Measurements from ENCODE around the gene PSD2. TPM values are rescaled to one million over a fixed set of nuclear protein-coding genes. Genes with fewer than 3 reads are reported as not detected.

Gene PSD2
- total RNA-seq, 1 experiment from 2014 or later: not detected

GRCh38 chr5:139770722-139771121 lies 24.9 kb upstream of the PSD2 start:
- intact Hi-C loops (cut with micrococcal nuclease; ENCODE audit: unreplicated experiment): no loop called here

GRCh38 chr5:139772089-139772791 lies 23.4 kb upstream of the PSD2 start:
- no TSS peak for BruUV-seq (replicated peaks)
- DNase-seq: no peak
- Mint-ChIP-seq H3K4me3 (ENCODE audit: low read depth, unreplicated experiment) (no peak overlapping the region), H3K27me3 (ENCODE audit: unreplicated experiment) (peaks cover 56% of the 10 kb centered on the region), H3K36me3 (ENCODE audit: insufficient read depth, unreplicated experiment) (no peaks in the 10 kb centered on the region), H3K27ac (ENCODE audit: unreplicated experiment) (no peak overlapping the region), H3K9me3 (ENCODE audit: low read depth, unreplicated experiment) (no peaks in the 10 kb centered on the region), H3K4me1 (ENCODE audit: low read depth, unreplicated experiment) (peaks cover 12% of the 10 kb centered on the region)
- intact Hi-C loops (cut with micrococcal nuclease; ENCODE audit: unreplicated experiment): no loop called here
- CTCF ChIA-PET: interaction anchor here (0.5 kb wide), 1 partner anchor 634 kb away, joined by 3 read pairs; no protein-coding TSS in a partner anchor
- no peak for TF ChIP-seq CTCF (IDR thresholded peaks at IDR 0.05; ENCODE audit: unreplicated experiment)

More at GRCh38 chr5:139770722-139771121, 24.9 kb upstream of the PSD2 start:
- no TSS peak for BruUV-seq (replicated peaks)
- no peak for DNase-seq
- Mint-ChIP-seq H3K27me3 (ENCODE audit: unreplicated experiment) (peaks cover 40% of the 10 kb centered on the region), H3K4me1 (ENCODE audit: low read depth, unreplicated experiment) (peaks cover 12% of the 10 kb centered on the region), H3K36me3 (ENCODE audit: insufficient read depth, unreplicated experiment) (peaks cover 4% of the 10 kb centered on the region), H3K9me3 (ENCODE audit: low read depth, unreplicated experiment) (no peaks in the 10 kb centered on the region), H3K27ac (ENCODE audit: unreplicated experiment) (no peak overlapping the region), H3K4me3 (ENCODE audit: low read depth, unreplicated experiment) (no peak overlapping the region)
- no peak for TF ChIP-seq CTCF (IDR thresholded peaks at IDR 0.05; ENCODE audit: unreplicated experiment)
- CTCF ChIA-PET: interaction anchor here (1.4 kb wide), 1 partner anchor 123 kb away, joined by 4 read pairs; the partner anchor contains the start of gene CXXC5

- BruUV-seq (replicated peaks): no TSS peak
- no peak for DNase-seq
- no peak for TF ChIP-seq CTCF (IDR thresholded peaks at IDR 0.05; ENCODE audit: unreplicated experiment)
- Mint-ChIP-seq H3K36me3 (ENCODE audit: insufficient read depth, unreplicated experiment) (no peaks in the 10 kb centered on the region), H3K4me1 (ENCODE audit: low read depth, unreplicated experiment) (peaks cover 12% of the 10 kb centered on the region), H3K4me3 (ENCODE audit: low read depth, unreplicated experiment) (no peak overlapping the region), H3K27me3 (ENCODE audit: unreplicated experiment) (peaks cover 64% of the 10 kb centered on the region), H3K27ac (ENCODE audit: unreplicated experiment) (no peak overlapping the region), H3K9me3 (ENCODE audit: low read depth, unreplicated experiment) (no peaks in the 10 kb centered on the region)
- intact Hi-C loops (cut with micrococcal nuclease; ENCODE audit: unreplicated experiment): no loop called here
- CTCF ChIA-PET: interaction anchor here (0.6 kb wide), 1 partner anchor 385 kb away, joined by 3 read pairs; no protein-coding TSS in a partner anchor
These were observed 22.5 kb upstream of the PSD2 start for GRCh38 chr5:139772927-139773690.

- no peak overlapping the region for H3K4me3 Mint-ChIP-seq (ENCODE audit: low read depth, unreplicated experiment)
- CTCF ChIA-PET: interaction anchor here (0.9 to 1.5 kb wide), 12 partner anchors 8 to 194 kb away, joined by 3 to 11 read pairs (median 4); no protein-coding TSS in a partner anchor
- peaks cover 84% of the 10 kb centered on the region for H3K27me3 Mint-ChIP-seq (ENCODE audit: unreplicated experiment)
- no peaks in the 10 kb centered on the region for H3K36me3 Mint-ChIP-seq (ENCODE audit: insufficient read depth, unreplicated experiment)
- intact Hi-C loops (cut with micrococcal nuclease; ENCODE audit: unreplicated experiment): no loop called here
- H3K27ac Mint-ChIP-seq (ENCODE audit: unreplicated experiment): no peak overlapping the region
- no TSS peak for BruUV-seq (replicated peaks)
- H3K4me1 Mint-ChIP-seq (ENCODE audit: low read depth, unreplicated experiment): no peaks in the 10 kb centered on the region
- DNase-seq: peak; percentile 92
- no peaks in the 10 kb centered on the region for H3K9me3 Mint-ChIP-seq (ENCODE audit: low read depth, unreplicated experiment)
- TF ChIP-seq CTCF (IDR thresholded peaks at IDR 0.05; ENCODE audit: unreplicated experiment): peak; percentile 97
These were observed 20.5 kb upstream of the PSD2 start for GRCh38 chr5:139774980-139775661.

Data from Calu3 (cell line).